GM18909 (cell line): Measurements from ENCODE around the gene LRP2BP.

Experiments
- ATAC-seq: cut with Tn5 transposase; IDR thresholded peaks from one replicate; pipeline ENCODE4 v1.9.1; 2021; ENCODE audit warnings: mild to moderate bottlenecking; ENCODE audit not compliant: unreplicated experiment, poor library complexity

Gene LRP2BP

DNA sequence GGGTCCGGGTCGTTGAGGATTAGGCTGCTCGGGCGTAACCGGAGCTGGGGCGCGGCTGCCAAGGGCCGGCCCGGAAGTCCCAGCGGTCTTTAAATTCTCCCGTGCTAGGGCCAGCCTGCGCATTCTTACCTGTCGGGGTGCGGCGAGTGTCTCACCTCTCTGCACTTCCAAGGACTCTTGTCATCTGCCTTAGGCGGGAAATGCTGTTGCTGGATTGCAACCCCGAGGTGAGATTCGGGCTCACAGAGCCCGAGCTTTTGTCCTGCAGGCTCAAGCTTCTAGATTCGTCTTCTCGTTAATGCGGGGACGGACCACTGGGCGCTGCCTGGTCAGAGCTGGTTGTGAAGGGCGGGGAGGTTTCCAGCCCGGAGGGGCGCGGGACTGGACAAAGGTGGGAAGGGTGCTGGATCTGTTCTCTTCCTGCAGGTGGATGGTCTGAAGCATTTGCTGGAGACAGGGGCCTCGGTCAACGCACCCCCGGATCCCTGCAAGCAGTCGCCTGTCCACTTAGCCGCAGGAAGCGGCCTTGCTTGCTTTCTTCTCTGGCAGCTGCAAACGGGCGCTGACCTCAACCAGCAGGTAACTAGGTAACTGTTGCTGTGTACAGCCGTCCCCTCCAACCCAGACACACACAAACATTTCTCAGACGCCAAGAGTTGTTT lies 1.1 kb upstream of the LRP2BP start, which contains the start of gene ANKRD37:
TSS of gene ANKRD37 (plus strand) at position 118 of the 662 bp plus-strand sequence. CDS start at position 201, 83 bp downstream.
- no peak for ATAC-seq

DNA sequence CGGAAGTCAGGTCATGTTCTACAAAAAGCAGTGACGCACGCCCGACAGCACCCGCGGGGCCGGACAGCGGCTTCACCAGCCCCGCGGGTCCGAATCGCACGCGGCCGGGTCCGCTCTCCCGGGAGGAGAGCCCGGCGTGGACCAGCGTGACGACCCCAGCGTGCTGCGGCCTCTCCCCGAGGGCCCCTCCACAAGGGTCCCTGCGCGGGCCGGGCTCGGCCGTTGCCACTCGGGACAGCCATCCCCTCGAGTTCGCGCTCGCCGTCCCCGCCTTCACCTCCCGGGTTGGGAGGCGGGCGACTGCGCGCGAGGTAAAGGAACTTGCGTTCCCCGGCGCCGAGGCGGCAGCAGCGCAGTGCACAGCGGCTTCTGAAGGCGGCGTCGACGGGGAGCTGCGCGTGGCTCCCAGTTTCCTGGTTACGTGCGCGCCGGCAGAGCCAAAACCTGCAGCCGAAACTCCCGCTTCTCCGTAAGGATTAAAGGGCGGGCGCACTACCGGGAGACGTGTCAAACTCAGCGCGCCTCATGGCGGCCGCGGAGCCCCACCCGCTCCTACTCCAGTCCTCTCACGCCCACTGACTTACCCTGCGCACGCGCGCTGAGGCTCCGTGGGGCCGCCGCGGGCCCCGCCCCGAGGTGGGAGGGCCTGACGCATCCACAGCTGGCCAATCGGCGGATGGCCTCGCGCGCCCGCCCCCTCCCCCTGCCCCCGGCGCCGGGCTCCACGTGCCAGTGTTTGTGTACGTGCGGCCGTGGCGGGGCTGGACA lies 416 bp upstream of the LRP2BP start:
- ATAC-seq = peak; percentile 79

DNA sequence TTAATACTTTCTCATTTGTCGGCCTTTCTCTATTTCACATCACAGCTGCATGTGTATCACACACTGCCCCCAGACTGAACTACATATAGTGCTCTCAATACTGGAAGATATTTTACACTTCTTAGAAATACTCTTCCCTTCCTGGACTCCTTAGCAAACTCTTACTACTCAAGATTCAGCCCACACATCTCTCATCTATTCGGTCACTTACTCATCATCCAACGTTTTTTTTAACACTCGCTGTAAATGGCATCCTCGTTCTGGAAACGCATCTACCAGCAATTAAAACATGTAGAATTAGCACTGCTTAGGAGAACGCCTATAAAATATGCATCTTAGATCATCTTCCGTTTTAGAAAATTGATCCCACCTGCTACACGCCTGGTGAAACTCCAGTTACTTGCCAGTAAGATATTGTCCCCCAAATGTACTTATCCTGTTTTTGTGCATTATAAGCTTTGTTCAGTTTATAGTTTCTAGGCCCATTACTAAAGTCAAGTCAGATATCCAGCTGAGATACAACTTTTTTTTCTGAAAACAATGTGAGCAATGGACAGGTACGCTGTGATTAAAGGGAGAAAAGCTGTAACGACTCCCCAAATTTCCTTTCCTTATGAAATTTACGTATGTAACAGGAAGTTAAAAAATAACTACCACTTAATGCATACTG lies 1.0 kb downstream of the LRP2BP start:
- no peak for ATAC-seq

DNA sequence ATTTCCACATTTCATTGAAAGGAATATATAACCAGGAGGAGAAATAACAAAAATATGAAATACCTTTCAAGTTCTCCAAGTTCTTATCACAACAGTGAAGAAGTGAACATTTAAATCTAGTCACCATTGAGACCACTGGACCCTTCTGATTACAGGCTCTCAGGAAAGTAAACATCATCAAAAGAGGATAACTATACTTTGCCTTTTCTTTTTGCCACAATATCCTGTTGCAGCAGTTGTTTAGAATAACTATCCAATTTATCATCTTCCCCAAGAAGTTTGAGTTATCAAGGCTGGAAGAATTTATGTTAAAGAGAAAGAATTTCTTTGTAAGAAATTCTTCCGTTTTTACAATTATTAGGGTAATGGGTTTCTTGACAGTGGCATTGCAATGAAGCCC lies 3.6 kb downstream of the LRP2BP start:
- ATAC-seq = no peak

DNA sequence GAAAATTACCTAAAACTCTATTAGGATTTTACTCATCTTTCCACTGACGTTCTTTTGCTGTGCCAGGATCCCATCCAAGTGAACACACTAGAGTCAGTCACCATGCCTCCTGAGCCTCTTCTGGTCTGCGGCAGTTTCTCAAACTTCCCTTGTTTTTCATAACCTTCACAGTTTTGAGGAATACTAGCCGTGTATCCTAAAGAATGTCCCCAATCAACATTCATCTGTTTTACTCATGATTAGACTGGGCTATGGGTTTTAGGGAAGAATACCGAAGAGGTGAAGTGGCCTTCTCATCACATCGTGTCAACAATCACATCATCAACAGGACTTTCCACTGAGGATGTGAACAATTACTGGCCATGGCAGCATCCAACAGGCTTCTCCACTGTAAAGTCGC lies 4.8 kb downstream of the LRP2BP start:
- no peak for ATAC-seq

DNA sequence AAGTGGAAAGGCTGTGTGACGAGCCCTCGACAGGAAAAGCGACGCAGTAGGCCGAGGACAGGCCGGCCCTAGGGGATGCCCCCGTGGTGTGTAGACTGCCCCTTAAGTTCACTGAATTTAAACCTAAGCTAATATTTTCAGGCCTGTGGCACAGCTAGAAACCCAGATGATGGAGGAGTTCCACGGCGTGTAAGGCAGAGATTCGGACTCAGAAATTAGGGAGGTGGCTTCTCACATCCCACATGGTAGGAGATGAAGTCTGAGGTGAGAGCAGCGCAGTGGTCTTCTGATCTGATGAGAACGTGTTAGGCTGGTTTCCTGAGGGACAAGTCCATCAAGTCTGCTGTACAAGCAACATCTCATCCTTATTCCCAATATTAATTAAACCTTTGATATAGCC lies 7.8 kb downstream of the LRP2BP start:
- ATAC-seq = no peak

DNA sequence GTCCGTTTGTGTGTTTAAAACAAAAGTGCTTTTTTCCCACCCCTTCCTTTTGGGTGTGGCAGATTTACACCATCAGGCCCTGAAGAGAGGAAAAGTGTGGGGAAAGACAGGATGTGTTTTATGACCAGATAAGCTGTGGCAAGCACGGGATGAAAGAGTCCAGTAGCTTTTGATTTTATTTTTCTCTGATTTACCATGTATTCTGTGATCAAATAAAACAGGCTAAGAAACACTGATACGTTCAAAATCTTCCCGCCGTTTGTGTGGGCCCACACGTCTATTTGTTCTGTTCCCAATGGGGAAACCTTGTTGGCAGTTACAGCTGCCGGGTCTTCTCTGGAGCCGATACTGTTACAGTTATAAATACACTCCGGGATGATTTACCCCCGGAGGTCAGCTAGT lies 10.8 kb downstream of the LRP2BP start:
- ATAC-seq = no peak

DNA sequence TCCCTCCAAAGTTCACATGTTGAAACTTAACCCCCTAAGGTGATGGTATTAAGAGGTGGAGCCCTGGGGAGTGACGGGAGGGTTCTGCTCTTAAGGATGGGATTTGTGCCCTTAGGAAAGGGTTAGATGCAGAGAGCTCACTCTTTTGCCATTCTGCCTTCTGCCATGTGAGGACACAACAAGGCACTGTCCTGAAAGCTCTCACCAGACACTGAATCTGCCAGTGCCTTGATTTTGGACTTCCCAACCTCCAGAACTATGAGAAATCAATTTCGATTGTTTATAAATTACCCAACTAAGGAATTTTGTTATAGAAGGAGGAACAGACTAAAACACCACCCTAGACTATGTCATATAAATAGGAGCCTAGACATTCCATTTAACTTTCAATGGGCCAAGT lies 11.7 kb downstream of the LRP2BP start:
- ATAC-seq = no peak

DNA sequence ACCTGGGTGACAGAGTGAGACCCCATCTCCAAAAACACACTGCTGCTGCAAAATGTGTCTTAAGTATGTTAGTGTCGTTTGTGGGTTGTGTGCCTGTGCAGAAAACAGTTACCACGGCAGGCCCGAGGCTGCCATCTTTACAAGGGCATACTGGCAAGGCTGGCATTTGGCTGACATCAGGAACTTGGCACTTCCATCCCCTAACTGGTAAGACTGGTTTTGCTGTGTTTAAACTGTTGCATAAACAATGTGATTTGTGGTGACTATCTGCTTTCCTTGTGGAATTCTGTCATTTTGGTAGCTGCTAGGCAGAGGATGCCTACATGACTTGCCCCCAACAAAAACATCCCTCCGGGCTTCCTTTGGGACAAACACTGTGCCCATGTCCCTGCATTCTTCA lies 12.3 kb downstream of the LRP2BP start:
- ATAC-seq = no peak

DNA sequence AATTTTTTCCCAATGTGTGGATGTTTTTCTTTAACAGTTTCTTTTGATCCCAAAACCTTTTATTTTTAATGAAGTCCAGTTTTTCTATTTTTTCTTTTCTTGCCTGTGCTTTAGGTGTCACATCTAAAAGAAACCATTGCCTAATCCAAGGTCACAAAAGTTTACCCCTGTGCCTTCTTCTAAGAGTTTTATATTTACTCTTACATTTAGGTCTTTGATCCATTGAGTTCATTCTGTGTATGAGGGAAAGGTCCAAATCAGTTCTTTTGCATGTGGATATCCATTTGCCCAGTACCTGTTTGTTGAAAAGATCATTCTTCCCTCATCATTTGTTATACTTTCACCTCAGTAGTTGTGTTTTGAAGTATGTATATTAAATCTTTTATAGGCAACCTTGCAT lies 13.0 kb downstream of the LRP2BP start:
- no peak for ATAC-seq

DNA sequence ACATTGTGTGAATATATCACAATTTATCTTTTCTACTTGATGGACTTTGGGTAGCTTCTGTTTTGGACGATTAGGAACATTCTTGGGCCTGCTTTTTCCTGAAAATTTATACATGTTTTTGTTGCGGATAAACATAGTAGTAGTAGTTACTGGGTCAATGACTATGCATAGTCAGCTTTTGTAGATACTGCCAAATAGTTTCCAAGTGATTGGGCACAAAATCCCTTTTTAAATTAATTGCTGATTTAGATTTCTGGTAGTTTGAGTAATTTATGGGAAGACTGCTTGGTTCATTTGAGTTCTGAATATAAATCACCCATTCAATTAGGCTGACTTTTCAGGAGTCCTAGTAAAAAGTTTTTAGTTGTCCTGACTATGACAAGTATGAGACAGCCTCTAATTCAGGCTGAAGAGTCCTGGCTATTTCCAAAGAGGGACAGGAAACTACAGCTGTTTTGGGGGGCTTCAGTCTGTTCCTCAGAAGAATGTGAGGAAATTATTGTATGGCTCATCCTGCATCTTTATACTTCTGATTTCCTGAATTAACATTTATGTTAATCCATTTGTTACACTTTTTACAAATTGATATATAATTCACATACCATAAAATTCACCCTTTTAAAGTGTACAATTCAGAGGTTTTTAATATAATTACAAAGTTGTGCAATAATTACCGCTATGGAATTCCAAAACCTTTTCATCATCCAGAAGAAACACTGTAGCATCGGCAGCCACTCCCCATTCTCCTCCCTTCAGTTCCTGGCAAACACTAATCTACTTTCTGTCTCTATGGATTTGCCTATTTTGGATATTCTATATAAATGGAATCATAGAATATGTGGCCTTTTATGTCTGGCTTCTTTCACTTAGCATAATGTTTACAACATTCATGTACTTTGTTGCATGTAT lies 14.2 kb downstream of the LRP2BP start:
- no peak for ATAC-seq

DNA sequence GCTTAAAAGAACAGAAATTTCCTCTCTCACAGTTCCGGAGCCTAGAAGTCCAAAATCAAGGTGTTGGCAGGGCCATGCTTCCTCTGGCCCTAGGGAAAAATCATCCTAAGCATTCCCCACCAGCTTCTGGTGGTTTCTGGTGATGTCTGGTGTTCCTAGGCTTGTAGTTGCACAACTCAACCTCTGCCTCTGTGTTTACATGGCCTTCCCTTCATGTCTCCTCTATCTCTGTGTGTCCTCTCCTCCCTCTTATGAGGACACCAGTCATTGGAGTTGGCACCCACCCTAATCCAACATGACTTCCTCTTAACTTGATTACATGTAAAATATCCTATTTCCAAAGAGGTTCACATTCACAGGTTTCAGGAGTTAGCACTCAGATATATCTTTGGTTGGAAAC lies 15.4 kb downstream of the LRP2BP start:
- no peak for ATAC-seq

DNA sequence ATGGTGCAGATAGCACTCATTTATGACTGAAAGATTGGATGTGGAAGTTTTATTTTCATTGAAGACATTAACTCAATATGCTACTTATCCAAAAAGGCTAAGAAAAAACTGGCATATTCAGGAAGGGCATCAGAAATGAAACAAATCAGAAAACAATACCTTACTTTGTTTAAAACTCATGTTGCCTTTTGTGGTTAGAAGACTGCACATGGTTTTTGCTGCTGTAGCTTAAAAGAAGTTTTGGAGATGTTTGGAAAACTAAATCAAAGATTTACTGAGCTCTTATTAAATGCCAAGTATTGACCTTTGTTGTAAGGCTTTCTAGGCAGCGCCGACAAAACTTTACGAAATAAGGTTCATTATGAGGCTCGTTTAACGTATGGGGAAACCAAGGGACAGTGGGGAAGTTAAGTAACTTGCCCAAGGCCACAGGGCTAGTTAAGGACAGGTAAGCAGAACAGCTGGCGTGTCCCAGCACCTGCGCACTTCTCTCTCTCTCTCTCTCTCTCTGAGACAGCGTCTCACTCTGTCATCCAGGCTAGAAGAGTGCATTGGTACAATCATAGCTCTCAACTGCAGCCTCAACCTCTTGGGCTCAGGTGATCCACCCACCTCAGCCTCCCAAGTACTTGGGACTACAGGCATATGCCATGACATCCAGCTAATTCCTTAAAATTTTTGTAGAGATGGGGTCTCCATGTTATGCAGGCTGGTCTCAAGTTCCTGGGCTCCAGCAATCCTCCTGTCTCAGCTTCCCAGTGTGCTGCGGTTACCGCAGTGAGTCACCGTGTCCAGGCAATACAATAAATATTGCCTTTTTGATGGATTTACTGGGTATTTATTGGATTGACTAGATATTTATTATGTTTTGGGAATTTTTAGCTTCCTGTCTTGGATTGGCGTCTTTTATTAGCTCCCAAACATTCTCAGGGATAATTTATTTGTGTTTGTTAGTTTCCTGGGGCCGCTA lies 16.1 kb downstream of the LRP2BP start:
- no peak for ATAC-seq

DNA sequence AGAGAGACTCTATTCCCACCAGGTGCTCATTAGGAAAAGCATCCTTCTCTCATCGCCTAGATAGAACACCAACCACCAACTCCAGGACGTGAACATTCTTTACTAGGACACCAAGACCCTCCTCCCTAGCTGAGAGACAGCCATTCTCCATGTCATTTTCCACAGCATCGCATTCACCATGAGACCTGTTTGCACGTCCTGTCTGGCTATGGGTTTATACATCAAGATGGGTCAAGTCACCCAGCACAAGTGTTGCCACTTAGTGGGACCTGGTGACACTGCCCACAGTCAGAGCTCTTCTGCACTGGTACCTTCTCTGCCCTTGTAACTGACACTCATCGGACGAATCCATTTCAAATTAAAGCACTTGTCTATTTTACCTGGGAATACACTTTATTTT lies 17.5 kb downstream of the LRP2BP start:
- ATAC-seq = no peak

DNA sequence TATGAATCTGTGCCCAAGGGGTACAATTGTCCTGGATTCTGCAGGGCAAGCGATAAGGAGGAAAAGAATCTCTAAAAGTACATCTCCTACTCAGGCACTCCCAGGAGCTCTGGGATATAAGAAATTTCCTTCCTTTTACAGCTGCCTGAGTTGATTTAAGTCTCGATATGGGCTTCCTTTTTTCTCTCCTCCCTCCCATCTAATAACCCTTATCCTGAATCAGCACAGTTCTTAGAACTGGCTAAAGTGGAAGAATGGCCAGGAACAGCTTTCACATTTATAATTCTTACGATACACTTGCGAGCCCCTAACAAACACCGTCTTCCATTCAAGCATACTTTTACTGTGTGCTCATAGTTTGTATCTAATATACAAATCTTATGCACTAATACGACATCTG lies 21.2 kb downstream of the LRP2BP start:
- no peak for ATAC-seq

DNA sequence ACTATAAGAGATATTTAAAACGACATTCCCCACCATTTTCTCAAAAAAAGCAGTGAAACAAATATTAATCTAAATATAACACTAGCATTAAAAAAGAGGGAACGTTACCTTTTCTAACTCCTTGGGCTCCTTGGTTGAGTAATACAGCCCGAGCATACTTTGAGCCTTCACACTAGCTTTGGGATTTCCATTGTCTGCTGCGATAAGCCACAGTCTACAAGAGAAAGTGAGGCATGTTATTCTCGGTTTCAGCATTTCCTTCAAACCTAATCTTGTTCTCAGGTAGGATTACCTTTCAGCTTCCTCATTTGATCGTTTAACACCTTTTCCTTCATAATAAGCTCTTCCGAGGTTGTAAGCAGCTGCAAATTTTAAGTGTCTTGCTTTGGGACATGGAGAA lies 21.7 kb downstream of the LRP2BP start:
- no peak for ATAC-seq

DNA sequence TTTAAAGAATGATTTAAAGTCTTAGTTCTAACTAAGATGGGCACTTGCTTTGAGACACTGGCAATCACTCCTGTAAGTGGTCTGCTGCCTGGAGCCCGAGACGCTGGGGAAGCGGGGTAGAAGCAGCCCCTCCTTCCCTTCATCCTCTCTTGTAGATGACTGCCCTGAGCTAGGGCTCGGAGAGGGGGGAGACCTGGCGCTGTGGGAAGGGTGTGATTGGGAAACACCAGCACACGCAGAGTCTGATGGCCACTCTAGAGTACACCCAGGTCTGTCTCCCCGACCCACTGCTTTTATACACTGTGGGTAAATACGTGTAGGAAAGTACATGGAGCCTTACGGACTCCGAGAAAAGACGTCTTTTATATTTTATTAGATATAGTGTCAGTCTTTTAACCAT lies 24.0 kb downstream of the LRP2BP start:
- no peak for ATAC-seq

DNA sequence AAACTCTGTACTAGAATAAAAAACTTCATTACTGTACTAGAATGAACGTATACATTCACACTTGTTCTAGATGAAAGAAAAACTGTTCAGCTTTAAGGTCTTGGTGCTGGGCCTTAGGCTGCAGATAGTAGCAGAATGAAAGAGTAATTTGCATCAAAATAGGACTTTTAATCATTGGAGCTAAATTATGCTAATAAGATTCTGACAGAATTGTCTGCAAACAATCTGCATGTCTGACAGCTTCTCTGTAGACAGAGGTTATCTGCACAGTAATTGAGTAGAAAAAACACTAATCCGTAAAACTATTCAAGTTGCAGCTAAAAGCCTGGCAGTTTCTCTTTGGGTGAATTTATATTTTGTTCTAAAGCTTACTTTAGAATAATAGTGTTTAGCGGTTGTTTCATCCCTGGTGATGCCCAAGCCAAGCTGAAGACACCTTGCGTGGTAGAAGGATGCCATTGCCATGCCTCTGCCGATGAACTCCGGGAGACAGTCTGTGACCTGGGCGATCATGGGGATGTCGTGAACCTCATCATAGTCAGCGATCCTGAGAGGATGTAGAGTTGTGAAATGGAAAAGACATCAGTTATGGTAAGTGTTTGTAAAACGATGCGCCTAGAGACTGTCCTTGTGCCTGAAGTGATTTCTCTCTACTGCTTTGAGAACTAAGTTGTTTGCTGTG lies 25.3 kb downstream of the LRP2BP start:
- ATAC-seq = no peak

DNA sequence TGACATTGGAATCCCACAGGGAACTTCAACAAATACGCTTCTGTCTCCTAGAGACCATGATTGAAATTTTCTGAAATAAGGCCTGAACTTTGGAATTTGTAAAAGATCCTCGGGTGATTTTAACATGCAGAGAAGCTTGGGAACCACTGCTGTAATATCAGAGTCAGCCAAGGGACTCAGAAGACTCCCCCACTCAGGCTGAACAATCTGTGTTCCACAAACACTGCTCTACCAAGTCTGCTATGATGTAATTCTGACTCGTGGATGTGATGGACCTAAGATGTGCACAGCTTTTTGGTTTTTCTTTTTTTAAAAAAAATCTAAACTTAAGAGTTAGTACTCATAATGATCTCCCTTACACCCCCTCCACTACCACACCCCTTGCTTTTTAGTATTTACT lies 26.0 kb downstream of the LRP2BP start:
- ATAC-seq = no peak
